ENCODE measurements around the gene ZDHHC4. TPM values are rescaled to one million over a fixed set of nuclear protein-coding genes. Genes with fewer than 3 reads are reported as not detected.

ZDHHC4 gene
- total and polyA plus RNA-seq, 9 of the 15 experiments (the other 6 are each of a cell fraction or from before 2014, with no cell fraction given) = 33.4 to 106 (median 58.3) TPM

GRCh38 chr7:6577369-6578113 is at the start of gene ZDHHC4 (continued):
- TF ChIP-seq E4F1 (CRISPR knock-in tag; IDR thresholded peaks at IDR 0.05; ENCODE audit: borderline replicate concordance) = no peak
- no peak for TF ChIP-seq ZBTB26 (CRISPR knock-in tag; IDR thresholded peaks at IDR 0.05)
- TF ChIP-seq E2F3 (CRISPR knock-in tag; IDR thresholded peaks at IDR 0.05) = no peak
- peak; percentile 41; the same call in 1 of the 2 replicates for TF ChIP-seq ATF3 (IDR thresholded peaks at IDR 0.05)
- TF ChIP-seq ATF3 (CRISPR knock-in tag; conservative IDR thresholded peaks at IDR 0.05) = no peak
- 0 out of 2 replicates have a peak, but pooled peaks have one; percentile 47 for TF ChIP-seq ZBTB1 (CRISPR knock-in tag; IDR thresholded peaks at IDR 0.05; ENCODE audit: borderline replicate concordance, low read depth)
- TF ChIP-seq FOXK2 (conservative IDR thresholded peaks at IDR 0.05 in 1 of 2, IDR thresholded peaks at IDR 0.05 in 1 of 2; ENCODE audit: low read depth in 2 of 2) = peak in 1 of 2 experiments; percentile 35; a peak in 3 of 4 replicates
- TF ChIP-seq NKRF (IDR thresholded peaks at IDR 0.05; ENCODE audit: borderline replicate concordance) = no peak
- no peak for TF ChIP-seq FOS (IDR thresholded peaks at IDR 0.05; ENCODE audit: extremely low read depth, insufficient read length)
- TF ChIP-seq CBFA2T2 (conservative IDR thresholded peaks at IDR 0.05) = no peak
- no peak for TF ChIP-seq GMEB1 (CRISPR knock-in tag; IDR thresholded peaks at IDR 0.05)
- no peak for TF ChIP-seq IRF2 (CRISPR knock-in tag; IDR thresholded peaks at IDR 0.05)
- TF ChIP-seq CREB3L1 (IDR thresholded peaks at IDR 0.05; ENCODE audit: borderline replicate concordance, low read depth) = peak; percentile 44; the same call in 1 of the 2 replicates
- TF ChIP-seq HMBOX1 (IDR thresholded peaks at IDR 0.05) = no peak
- no peak for TF ChIP-seq ZNF436 (CRISPR knock-in tag; IDR thresholded peaks at IDR 0.05)
